HUES64 (cell line): Measurements from ENCODE around the gene PCBP3.
"Not testable (repeated sequence)": the region's sequence is repeated elsewhere in the genome, so short reads cannot be mapped to it uniquely, and the experiment has no call there.

ENCODE experiments used
- H3K27ac ChIP-seq: 2 replicates; pipeline ENCODE4 v1.7.0; 2013; ENCODE audit warnings: low read depth, low read length, inconsistent platforms
- H3K27me3 ChIP-seq: 2 replicates; pipeline ENCODE4 v1.6.1; 2013; ENCODE audit warnings: mild to moderate bottlenecking, low read length; ENCODE audit not compliant: insufficient read depth
- H3K36me3 ChIP-seq: 2 replicates; pipeline ENCODE4 v1.6.1; 2013; ENCODE audit warnings: mild to moderate bottlenecking, low read length; ENCODE audit not compliant: insufficient read depth
- H3K4me1 ChIP-seq: 2 replicates; pipeline ENCODE4 v1.6.1; 2013; ENCODE audit warnings: mild to moderate bottlenecking, low read length, moderate library complexity; ENCODE audit not compliant: insufficient read depth
- H3K4me3 ChIP-seq: 2 replicates; pipeline ENCODE4 v1.5.1; 2013; ENCODE audit warnings: mild to moderate bottlenecking, low read length, moderate library complexity
- H3K9ac ChIP-seq: 2 replicates; pipeline ENCODE4 v1.6.1; 2013; ENCODE audit warnings: mild to moderate bottlenecking, low read depth, low read length
- H3K9me3 ChIP-seq: 2 replicates; pipeline ENCODE4 v1.6.1; 2013; ENCODE audit warnings: low read depth, low read length; ENCODE audit not compliant: insufficient read depth
- whole genome bisulfite sequencing: fragments of 150-250, 120-280 bp; methylation state at CpG from one replicate; pipeline ENCODE4 v1.1.7; 2013; ENCODE audit warnings: missing lambda C conversion rate; 5-methylcytosine and 5-hydroxymethylcytosine counted together

The PCBP3 gene

DNA sequence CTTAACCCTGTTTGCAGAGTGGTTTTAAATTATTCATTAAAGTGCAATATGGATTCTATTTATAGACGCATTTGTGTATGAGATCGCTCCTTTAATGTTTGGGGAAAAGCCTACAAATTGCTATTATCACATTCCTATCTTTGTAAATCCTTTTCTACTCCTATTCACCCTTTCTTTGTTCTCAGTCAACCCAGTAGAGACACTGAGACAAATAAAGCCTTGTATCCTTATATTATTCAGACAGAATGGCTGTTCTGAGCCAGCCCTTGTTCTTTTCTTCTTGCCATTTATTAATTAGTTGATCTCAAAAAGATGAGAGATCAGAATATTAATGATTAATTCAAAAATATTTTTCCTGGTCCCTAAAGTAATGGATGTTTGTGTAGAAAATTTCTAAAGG is 8.4 kb downstream of the PCBP3 start:
- Histone ChIP-seq H3K9ac (no peak overlapping the region), H3K4me1 (no peaks in the 10 kb centered on the region), H3K4me3 (no peak overlapping the region), H3K27ac (no peak overlapping the region), H3K27me3 (no peaks in the 10 kb centered on the region), H3K9me3 (no peaks in the 10 kb centered on the region), H3K36me3 (no peaks in the 10 kb centered on the region)
- 94% methylated on average over 2 of the region's 2 CpGs for WGBS

DNA sequence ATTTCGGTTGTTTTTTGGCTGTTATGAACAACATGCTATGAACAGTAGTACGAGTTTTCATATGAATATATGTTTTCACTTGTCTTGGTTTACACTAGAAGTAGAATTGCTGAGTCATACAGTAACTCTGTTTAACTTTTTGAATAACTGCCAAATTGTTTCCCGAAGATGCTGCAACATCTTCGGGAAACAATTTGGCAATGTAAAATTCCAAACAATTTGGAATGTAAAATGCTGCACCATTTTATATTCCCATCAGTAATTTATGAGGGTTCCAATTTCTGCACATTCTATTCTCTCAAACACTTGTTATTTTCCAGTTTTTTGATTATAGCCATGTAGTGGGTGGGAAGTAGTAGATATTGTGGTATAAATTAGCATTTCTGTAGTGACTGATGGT is 11.6 kb downstream of the PCBP3 start:
- no peaks in the 10 kb centered on the region for H3K9me3 ChIP-seq
- H3K4me1 ChIP-seq: no peaks in the 10 kb centered on the region
- WGBS: 98% methylated on average over 4 of the region's 4 CpGs
- no peak overlapping the region for H3K9ac ChIP-seq
- no peaks in the 10 kb centered on the region for H3K27me3 ChIP-seq
- no peaks in the 10 kb centered on the region for H3K36me3 ChIP-seq
- no peak overlapping the region for H3K27ac ChIP-seq
- no peak overlapping the region for H3K4me3 ChIP-seq

DNA sequence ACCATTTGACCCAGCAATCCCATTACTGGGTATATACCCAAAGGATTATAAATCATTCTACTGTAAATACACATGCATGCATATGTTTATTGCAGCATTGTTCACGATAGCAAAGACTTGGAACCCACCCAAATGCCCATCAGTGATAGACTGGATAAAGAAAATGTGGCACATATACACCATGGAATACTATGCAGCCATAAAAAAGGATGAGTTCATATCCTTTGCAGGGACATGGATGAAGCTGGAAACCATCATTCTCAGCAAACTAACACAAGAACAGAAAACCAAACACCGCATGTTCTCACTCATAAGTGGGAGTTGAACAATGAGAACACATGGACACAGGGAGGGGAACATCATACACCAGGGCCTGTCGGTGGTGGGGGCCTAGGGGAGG is 12.6 kb downstream of the PCBP3 start:
- not testable (repeated sequence) for H3K4me3 ChIP-seq, H3K27me3 ChIP-seq, H3K27ac ChIP-seq, H3K9me3 ChIP-seq, H3K36me3 ChIP-seq, H3K4me1 ChIP-seq, H3K9ac ChIP-seq
- 88% methylated on average over 3 of the region's 3 CpGs for WGBS

DNA sequence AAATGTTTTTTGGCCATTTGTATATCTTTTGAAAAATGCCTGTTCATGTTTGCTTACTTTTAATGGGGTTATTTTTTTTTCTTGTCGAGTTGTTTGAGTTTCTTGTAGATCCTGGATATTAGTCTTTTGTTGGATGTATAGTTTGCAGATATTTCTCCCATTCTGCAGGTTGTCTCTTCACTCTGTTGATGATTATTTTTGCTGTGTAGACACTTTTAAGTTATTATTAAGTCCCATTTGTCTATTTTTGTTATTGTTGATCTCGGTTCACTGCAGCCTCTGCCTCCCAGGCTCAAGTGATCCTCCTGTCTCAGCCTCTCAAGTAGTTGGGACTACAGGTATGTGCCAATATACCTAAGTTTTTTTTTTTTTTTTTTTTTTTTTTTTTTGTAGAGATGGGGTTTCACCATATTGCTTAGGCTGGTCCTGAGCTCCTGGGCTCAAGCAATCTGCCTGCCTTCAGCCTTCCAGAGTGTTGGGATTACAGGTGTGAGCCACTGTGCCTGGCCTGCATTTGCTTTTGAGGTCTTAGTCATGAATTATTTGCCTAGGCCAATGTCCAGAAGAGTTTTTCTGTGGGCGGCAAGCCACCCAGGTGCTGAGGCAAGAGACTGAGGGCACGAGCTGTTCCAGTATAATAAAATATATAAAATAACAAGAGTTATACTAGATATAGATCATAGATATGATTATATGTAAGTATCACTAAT is 18.5 kb downstream of the PCBP3 start:
- WGBS: 91% methylated on average over 3 of the region's 4 CpGs
- not testable (repeated sequence) for H3K9ac ChIP-seq, H3K27me3 ChIP-seq, H3K9me3 ChIP-seq, H3K4me3 ChIP-seq, H3K4me1 ChIP-seq, H3K36me3 ChIP-seq, H3K27ac ChIP-seq

DNA sequence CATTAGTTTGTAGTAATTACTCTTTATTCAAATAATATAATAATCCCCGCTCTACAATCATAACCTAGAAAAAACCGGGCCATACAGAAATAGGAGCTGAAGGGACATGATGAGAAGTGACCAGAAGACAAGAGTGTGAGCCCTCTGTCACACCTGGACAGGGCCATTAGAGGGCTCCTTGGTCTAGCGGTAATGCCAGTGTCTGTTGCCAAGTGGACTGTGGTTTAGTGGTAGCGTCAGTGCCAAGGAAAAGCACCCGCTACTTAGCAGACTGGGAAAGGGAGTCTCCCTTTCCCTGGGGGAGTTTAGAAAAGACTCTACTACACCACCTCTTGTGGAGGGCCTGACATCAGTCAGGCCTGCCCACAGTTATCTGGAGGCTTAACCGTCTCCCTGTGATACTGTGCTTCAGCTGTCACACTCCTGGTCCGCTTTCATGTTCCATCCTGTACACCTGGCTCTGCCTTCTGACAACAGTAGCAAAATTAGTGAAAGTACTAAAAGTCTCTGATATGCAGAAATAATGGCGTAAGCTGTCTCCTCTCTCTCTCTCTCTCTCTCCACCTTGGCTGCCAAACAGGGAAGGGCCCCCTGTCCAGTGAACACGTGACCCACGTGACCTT is 19.2 kb downstream of the PCBP3 start:
- not testable (repeated sequence) for H3K4me3 ChIP-seq, H3K36me3 ChIP-seq, H3K27me3 ChIP-seq, H3K9ac ChIP-seq, H3K4me1 ChIP-seq, H3K27ac ChIP-seq, H3K9me3 ChIP-seq
- 94% methylated on average over 9 of the region's 10 CpGs for WGBS

DNA sequence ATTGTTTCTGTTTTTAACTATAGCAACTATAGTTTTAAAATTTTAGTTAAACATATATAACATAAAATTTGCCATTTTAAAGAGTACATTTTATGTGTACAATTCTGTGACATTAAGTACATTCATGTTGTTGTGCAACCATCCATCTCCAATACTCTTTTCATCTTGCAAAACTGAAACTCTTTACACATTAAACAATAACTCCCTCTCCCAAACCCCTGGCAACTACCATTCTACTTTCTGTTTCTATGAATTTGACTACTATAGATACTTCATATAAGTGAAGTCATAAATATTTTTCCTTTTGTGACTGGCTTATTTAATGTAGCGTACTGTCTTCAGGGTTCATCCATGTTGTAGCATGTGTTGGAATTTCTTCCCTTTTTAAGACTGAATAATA is 25.9 kb downstream of the PCBP3 start:
- Histone ChIP-seq H3K4me1 (no peaks in the 10 kb centered on the region), H3K9ac (no peak overlapping the region), H3K4me3 (no peak overlapping the region), H3K36me3 (no peaks in the 10 kb centered on the region), H3K9me3 (no peaks in the 10 kb centered on the region), H3K27ac (no peak overlapping the region), H3K27me3 (no peaks in the 10 kb centered on the region)
- 80% methylated on average over 1 of the region's 1 CpG for WGBS

DNA sequence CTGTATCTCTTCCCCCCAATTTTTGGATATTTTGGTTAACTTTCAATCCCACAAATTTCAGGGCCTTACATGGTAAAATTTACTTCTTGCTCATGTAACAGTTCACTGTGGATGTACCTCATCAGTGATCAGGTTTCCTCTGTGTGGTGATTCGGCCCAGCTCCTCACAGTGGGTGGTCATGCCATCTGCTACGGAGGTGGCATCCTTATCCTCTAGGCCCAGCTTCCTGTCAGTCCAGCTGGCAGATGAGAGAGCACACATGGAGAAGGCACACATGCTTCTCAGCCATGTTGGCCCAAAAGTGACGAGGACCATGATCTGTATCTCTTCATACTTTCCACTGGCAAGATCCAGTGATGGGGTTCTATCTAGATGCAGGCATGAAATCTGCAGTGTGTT is 27.2 kb downstream of the PCBP3 start:
- Histone ChIP-seq H3K9me3 (no peaks in the 10 kb centered on the region), H3K27me3 (no peaks in the 10 kb centered on the region), H3K4me1 (no peaks in the 10 kb centered on the region), H3K9ac (no peak overlapping the region), H3K36me3 (no peaks in the 10 kb centered on the region), H3K27ac (no peak overlapping the region), H3K4me3 (no peak overlapping the region)
- WGBS: 82% methylated on average over 3 of the region's 3 CpGs

DNA sequence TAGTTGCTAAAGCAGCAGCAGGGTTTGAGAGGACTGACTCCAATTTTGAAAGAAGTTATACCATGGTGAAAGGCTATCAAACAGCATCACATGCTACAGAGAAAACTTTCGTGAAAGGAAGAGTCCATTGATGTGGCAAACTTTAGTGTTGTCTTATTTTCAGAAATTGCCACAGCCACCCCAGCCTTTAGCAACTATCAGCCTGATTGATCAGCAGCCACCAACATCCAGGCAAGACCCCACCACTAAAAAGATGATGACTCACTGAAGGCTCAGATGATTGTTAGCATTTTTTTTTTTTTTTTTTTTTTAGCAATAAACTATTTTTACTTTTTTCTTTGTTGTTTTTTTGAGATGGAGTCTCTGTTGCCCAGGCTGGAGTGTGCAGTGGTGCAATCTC is 35.3 kb downstream of the PCBP3 start:
- H3K9me3 ChIP-seq, H3K36me3 ChIP-seq, H3K27me3 ChIP-seq, H3K9ac ChIP-seq, H3K27ac ChIP-seq, H3K4me3 ChIP-seq, H3K4me1 ChIP-seq: not testable (repeated sequence)
- no CpG with 5 or more reads among the region's 1 CpG for WGBS

DNA sequence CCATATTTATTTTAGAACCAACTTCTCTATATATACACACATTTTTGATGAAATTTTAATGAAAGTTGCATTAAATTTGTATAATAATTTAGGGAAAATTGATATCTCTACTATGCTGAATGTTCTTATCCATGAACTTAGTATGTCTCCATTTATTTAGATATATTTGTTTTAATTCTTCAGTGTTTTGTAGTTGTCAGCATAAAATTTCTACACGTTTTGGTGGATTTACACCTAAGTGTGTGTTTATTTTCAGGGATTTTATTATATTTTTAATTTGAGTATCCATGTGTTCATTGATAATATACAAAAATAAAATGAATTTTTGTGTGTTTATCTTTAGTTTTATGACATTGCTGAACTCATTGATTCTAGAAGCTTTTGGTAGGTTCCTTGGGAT is 36.7 kb downstream of the PCBP3 start:
- H3K27ac ChIP-seq: no peak overlapping the region
- H3K4me1 ChIP-seq: no peaks in the 10 kb centered on the region
- no peaks in the 10 kb centered on the region for H3K36me3 ChIP-seq
- WGBS: no CpG with 5 or more reads among the region's 1 CpG
- no peaks in the 10 kb centered on the region for H3K27me3 ChIP-seq
- no peaks in the 10 kb centered on the region for H3K9me3 ChIP-seq
- no peak overlapping the region for H3K9ac ChIP-seq
- no peak overlapping the region for H3K4me3 ChIP-seq

DNA sequence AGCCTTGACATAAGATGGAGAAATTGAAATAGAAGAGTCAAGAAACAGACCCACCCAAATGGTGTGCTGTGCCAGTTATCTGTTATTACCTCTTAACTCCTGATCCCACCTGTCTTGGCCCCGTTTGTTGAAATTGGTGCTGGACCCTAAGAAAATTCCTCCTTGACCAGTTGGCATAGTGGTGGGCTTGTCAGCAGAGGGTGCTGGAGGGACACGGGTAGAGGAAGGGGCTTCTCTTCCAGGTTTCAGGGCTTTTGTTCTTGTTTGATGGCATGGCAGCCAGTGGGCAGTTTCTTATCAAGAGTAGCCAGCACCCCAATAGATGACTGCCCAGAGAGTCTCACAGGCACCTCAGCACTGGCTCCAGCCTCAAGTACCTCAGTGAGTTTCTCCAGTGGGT is 51.6 kb downstream of the PCBP3 start:
- Histone ChIP-seq H3K4me1 (no peaks in the 10 kb centered on the region), H3K9ac (no peak overlapping the region), H3K9me3 (no peaks in the 10 kb centered on the region), H3K4me3 (no peak overlapping the region), H3K36me3 (no peaks in the 10 kb centered on the region), H3K27ac (no peak overlapping the region), H3K27me3 (no peaks in the 10 kb centered on the region)
- 69% methylated on average over 2 of the region's 2 CpGs for WGBS

DNA sequence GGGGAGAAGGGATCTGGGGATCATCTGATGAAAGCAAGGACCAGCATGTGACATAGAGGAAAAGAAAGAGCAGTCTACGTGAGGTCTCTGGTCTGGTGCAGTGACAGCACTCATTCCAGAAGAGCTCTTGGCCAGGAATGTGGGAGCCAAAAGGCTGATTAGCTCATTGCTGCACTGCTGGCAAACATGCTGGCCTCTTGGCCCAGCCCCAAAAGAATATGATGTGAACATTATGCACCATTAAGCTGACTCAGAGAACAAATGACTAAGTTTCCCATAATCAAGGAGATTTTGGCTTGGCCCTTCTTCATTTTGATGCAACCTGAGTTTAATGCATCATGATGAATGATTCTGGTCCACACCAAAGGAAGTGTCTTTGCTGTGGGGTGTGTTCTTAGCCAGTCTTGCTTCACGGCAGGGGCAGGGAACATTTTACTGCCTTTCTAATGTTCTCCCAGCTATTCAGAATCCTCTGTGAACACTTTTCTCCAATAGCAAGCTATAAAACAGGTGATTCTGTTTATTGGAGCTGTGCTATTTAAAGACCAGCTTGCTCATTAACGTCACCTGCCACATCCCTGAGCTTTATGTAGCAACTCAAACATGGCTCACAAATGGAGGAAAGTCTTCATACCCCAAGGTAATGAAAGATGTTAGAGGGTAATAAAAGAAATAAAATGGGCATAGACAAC is 55.1 kb downstream of the PCBP3 start:
- H3K4me1 ChIP-seq: no peaks in the 10 kb centered on the region
- no peak overlapping the region for H3K4me3 ChIP-seq
- no peak overlapping the region for H3K27ac ChIP-seq
- 95% methylated on average over 3 of the region's 3 CpGs for WGBS
- H3K9ac ChIP-seq: no peak overlapping the region
- no peaks in the 10 kb centered on the region for H3K9me3 ChIP-seq
- H3K27me3 ChIP-seq: no peaks in the 10 kb centered on the region
- H3K36me3 ChIP-seq: no peaks in the 10 kb centered on the region
